H1 (cell line): Measurements from ENCODE around the gene AIRE. TPM values are rescaled to one million over a fixed set of nuclear protein-coding genes. Genes with fewer than 3 reads are reported as not detected.

ENCODE experiments used
- CTCF ChIA-PET: fragments of 300-600 bp; sonication (Branson Sonifier 250); formaldehyde crosslinking; loops from one replicate; lab custom pipeline; 2021; ENCODE audit not compliant: partially characterized antibody; lab: Charles Lee
- POLR2A ChIA-PET: fragments of 300-600 bp; sonication (Branson Sonifier 250); formaldehyde crosslinking; loops from one replicate; lab custom pipeline; 2021; ENCODE audit warnings: inconsistent platforms; ENCODE audit not compliant: partially characterized antibody; lab: Charles Lee
- DNase-seq, 2 experiments: peaks; one replicate each; pipeline versions ENCODE4 v3.0.0 to v3.0.0-alpha.2; 2010 to 2022; ENCODE audit warnings: low spot score in 2 of 2, low read depth in 1 of 2, mixed read lengths in 1 of 2
- FAIRE-seq: peaks from 2 replicates; lab custom pipeline; 2011; peaks lifted over from hg19 to GRCh38; lab: Jason Lieb, UNC
- H2AFZ ChIP-seq: 2 replicates; pipeline ENCODE4 v1.8.1; 2012; ENCODE audit warnings: low read length, inconsistent platforms
- H2AK5ac ChIP-seq: 2 replicates; pipeline ENCODE4 v1.6.1; 2013; ENCODE audit warnings: low read depth, low read length
- H2BK120ac ChIP-seq: replicated peaks from 2 replicates; pipeline ENCODE3; 2013; ENCODE audit warnings: low read depth, low read length, inconsistent platforms
- H2BK12ac ChIP-seq: 2 replicates; pipeline ENCODE4 v1.6.1; 2013; ENCODE audit warnings: low read depth, low read length
- H2BK15ac ChIP-seq: 2 replicates; pipeline ENCODE4 v1.6.1; 2013; ENCODE audit warnings: low read length
- H2BK20ac ChIP-seq: 2 replicates; pipeline ENCODE4 v1.6.1; 2013; ENCODE audit warnings: low read length
- H2BK5ac ChIP-seq: 2 replicates; pipeline ENCODE4 v1.6.1; 2013; ENCODE audit warnings: low read depth, low read length
- H3K14ac ChIP-seq: 2 replicates; pipeline ENCODE4 v1.6.1; 2013; ENCODE audit warnings: inconsistent platforms; ENCODE audit not compliant: insufficient read length
- H3K18ac ChIP-seq: 2 replicates; pipeline ENCODE4 v1.6.1; 2013; ENCODE audit warnings: low read length; ENCODE audit errors: extremely low read depth
- H3K23ac ChIP-seq: 2 replicates; pipeline ENCODE4 v1.6.1; 2013; ENCODE audit warnings: inconsistent platforms; ENCODE audit not compliant: insufficient read length
- H3K23me2 ChIP-seq: 2 replicates; pipeline ENCODE4 v1.6.1; 2013; ENCODE audit warnings: low read depth, low read length
- H3K27ac ChIP-seq: 2 replicates; pipeline ENCODE4 v1.6.1; 2011; ENCODE audit warnings: low read depth, low read length, inconsistent platforms
- H3K27me3 ChIP-seq, 4 experiments: replicated peaks in 1 of 4; 1 replicate in 1 of 4; 2 replicates in 3 of 4; pipeline versions ENCODE4 v1.6.1 to v1.8.1; 2011 to 2013; ENCODE audit warnings: low read length in 3 of 4, mild to moderate bottlenecking in 3 of 4, inconsistent platforms in 2 of 4, mixed read lengths in 2 of 4, moderate library complexity in 1 of 4; ENCODE audit not compliant: control insufficient read depth in 3 of 4, insufficient read depth in 3 of 4; ENCODE audit errors: extremely low read depth in 1 of 4
- H3K36me3 ChIP-seq, 4 experiments: 2 replicates each; pipeline versions ENCODE4 v1.6.1 to v1.8.1; 2011 to 2013; ENCODE audit warnings: mild to moderate bottlenecking in 4 of 4, low read length in 3 of 4, moderate library complexity in 2 of 4, control low read depth in 1 of 4, inconsistent platforms in 1 of 4; ENCODE audit not compliant: insufficient read depth in 4 of 4, control insufficient read depth in 2 of 4
- H3K4ac ChIP-seq: replicated peaks from 2 replicates; pipeline ENCODE3; 2013; ENCODE audit warnings: low read length, low read depth, mixed read lengths, inconsistent platforms; ENCODE audit not compliant: insufficient read length
- H3K4me1 ChIP-seq, 4 experiments: replicated peaks in 1 of 4; 1 replicate in 1 of 4; 2 replicates in 3 of 4; pipeline versions ENCODE4 v1.6.1 to v1.8.1; 2011 to 2013; ENCODE audit warnings: low read length in 3 of 4, inconsistent platforms in 2 of 4, mixed read lengths in 1 of 4; ENCODE audit not compliant: insufficient read depth in 4 of 4, control insufficient read depth in 3 of 4
- H3K4me2 ChIP-seq, 2 experiments: 2 replicates each; pipeline versions ENCODE4 v1.6.1 to v1.8.1; 2011 to 2013; ENCODE audit warnings: low read depth in 2 of 2, low read length in 2 of 2, control low read depth in 1 of 2, inconsistent platforms in 1 of 2, mild to moderate bottlenecking in 1 of 2; ENCODE audit not compliant: insufficient read depth in 1 of 2
- H3K4me3 ChIP-seq, 4 experiments: fragments of 200-600, 300-600 bp in 1 of 4; sonication (generic), shearing (Covaris generic), sonication (Bioruptor Twin) in 1 of 4; 2 replicates each; pipeline versions ENCODE4 v1.5.1 to v1.8.1; 2011 to 2016; ENCODE audit warnings: low read length in 4 of 4, low read depth in 3 of 4, control low read depth in 2 of 4, inconsistent platforms in 2 of 4, mild to moderate bottlenecking in 2 of 4, mixed read lengths in 1 of 4, moderate library complexity in 1 of 4; ENCODE audit not compliant: insufficient read depth in 2 of 4; ENCODE audit errors: extremely low read depth in 1 of 4
- H3K56ac ChIP-seq: replicated peaks from 2 replicates; pipeline ENCODE3; 2013; ENCODE audit warnings: low read depth, mild to moderate bottlenecking, mixed read lengths, low read length, inconsistent platforms; ENCODE audit not compliant: insufficient read length
- H3K79me1 ChIP-seq: 2 replicates; pipeline ENCODE4 v1.6.1; 2013; ENCODE audit warnings: low read depth, low read length, control low read depth
- H3K79me2 ChIP-seq, 2 experiments: 2 replicates each; pipeline versions ENCODE4 v1.6.1 to v1.8.1; 2012 to 2013; ENCODE audit warnings: low read length in 2 of 2, mild to moderate bottlenecking in 2 of 2, inconsistent platforms in 1 of 2; ENCODE audit not compliant: insufficient read depth in 2 of 2, control insufficient read depth in 1 of 2
- H3K9ac ChIP-seq, 4 experiments: replicated peaks in 1 of 4; 1 replicate in 1 of 4; 2 replicates in 3 of 4; pipeline versions ENCODE4 v1.6.1 to v1.8.1; 2011 to 2013; ENCODE audit warnings: low read depth in 3 of 4, low read length in 3 of 4, control low read depth in 2 of 4, mild to moderate bottlenecking in 2 of 4, moderate library complexity in 2 of 4, inconsistent platforms in 1 of 4; ENCODE audit errors: extremely low read depth in 1 of 4
- H3K9me3 ChIP-seq, 2 experiments: 2 replicates each; pipeline versions ENCODE4 v1.6.1 to v1.8.1; 2012 to 2013; ENCODE audit warnings: mild to moderate bottlenecking in 2 of 2, moderate library complexity in 2 of 2, control low read depth in 1 of 2, inconsistent platforms in 1 of 2, low read depth in 1 of 2, low read length in 1 of 2, mixed read lengths in 1 of 2; ENCODE audit not compliant: insufficient read depth in 2 of 2
- H4K20me1 ChIP-seq, 2 experiments: replicated peaks in 1 of 2; 2 replicates each; pipeline versions ENCODE3 to v1.8.1; 2011 to 2013; ENCODE audit warnings: inconsistent platforms in 2 of 2, low read length in 2 of 2, mild to moderate bottlenecking in 1 of 2; ENCODE audit not compliant: insufficient read depth in 2 of 2, control insufficient read depth in 1 of 2
- H4K5ac ChIP-seq: 2 replicates; pipeline ENCODE4 v1.6.1; 2013; ENCODE audit warnings: low read length, low read depth, mixed read lengths, inconsistent platforms; ENCODE audit not compliant: insufficient read length
- H4K8ac ChIP-seq: 2 replicates; pipeline ENCODE4 v1.8.0; 2013; ENCODE audit warnings: mild to moderate bottlenecking, moderate library complexity, low read length, inconsistent platforms; ENCODE audit not compliant: insufficient read depth; ENCODE audit errors: extremely low read depth
- H4K91ac ChIP-seq: replicated peaks from 2 replicates; pipeline ENCODE3; 2013; ENCODE audit warnings: low read length, mixed read lengths, inconsistent platforms; ENCODE audit not compliant: insufficient read length
- ASH2L ChIP-seq: fragments of 200-600, 300-600 bp; sonication (generic); IDR thresholded peaks from one replicate; pipeline ENCODE4 v1.7.1; 2017; ENCODE audit warnings: low read length
- CBX8 ChIP-seq: fragments of 300-800, 300-1000 bp; sonication (generic); IDR thresholded peaks from 2 replicates; pipeline ENCODE4 v1.7.1; 2016; ENCODE audit warnings: low read depth, low read length, borderline replicate concordance
- EZH2 ChIP-seq: fragments of 200-600 bp; sonication (generic); IDR thresholded peaks from 2 replicates; pipeline ENCODE4 v1.7.1; 2012; ENCODE audit warnings: low read depth, mild to moderate bottlenecking, moderate library complexity, low read length, inconsistent platforms; ENCODE audit not compliant: severe bottlenecking
- HDAC2 ChIP-seq, 2 experiments: fragments of 300-600 bp in 1 of 2; sonication (generic) in 1 of 2; IDR thresholded peaks; 2 replicates each; pipeline ENCODE4 v1.6.1; 2011 to 2012; ENCODE audit warnings: low read depth in 2 of 2, low read length in 2 of 2, mild to moderate bottlenecking in 2 of 2, moderate library complexity in 2 of 2, borderline replicate concordance in 1 of 2, inconsistent platforms in 1 of 2
- RFX5 ChIP-seq: IDR thresholded peaks from 2 replicates; pipeline ENCODE4 v1.6.1; 2011; ENCODE audit warnings: low read depth, low read length, improper control_type of control experiment, borderline replicate concordance
- SP2 ChIP-seq: IDR thresholded peaks from 2 replicates; pipeline ENCODE4 v1.6.1; 2012; ENCODE audit warnings: mild to moderate bottlenecking, low read length, inconsistent platforms
- TCF12 ChIP-seq: IDR thresholded peaks from 2 replicates; pipeline ENCODE4 v1.6.1; 2011; ENCODE audit warnings: low read depth, mild to moderate bottlenecking, low read length
- WGBS, 2 experiments: shearing (Covaris generic) in 1 of 2; methylation state at CpG; one replicate each; pipeline versions ENCODE4 v1.1.6 to v1.1.7; 2013 to 2015; ENCODE audit warnings: low lambda C conversion rate in 2 of 2, mixed read lengths in 2 of 2, inconsistent platforms in 1 of 2, low coverage in 1 of 2, missing lambda C conversion rate in 1 of 2; ENCODE audit not compliant: insufficient replicate concordance in 2 of 2, insufficient coverage in 1 of 2, insufficient read length in 1 of 2; ENCODE audit errors: extremely low coverage in 1 of 2, missing lambda C conversion rate in 1 of 2; 5-methylcytosine and 5-hydroxymethylcytosine counted together
- polyA plus RNA-seq, 7 experiments: library from polyadenylated mRNA; depleted of rRNA in 3 of 7; stranded (reverse) in 5 of 7; unstranded in 2 of 7; fragments of >200 nt in 5 of 7; fragments of 200-250 nt in 2 of 7; gene quantifications; 1 replicate in 5 of 7; 2 replicates in 1 of 7; 4 replicates in 1 of 7; pipeline versions ENCODE4 v1.2.1 to v1.2.3, GENCODE V29; 2011 to 2013; ENCODE audit warnings: missing spikeins in 2 of 7, mixed read lengths in 2 of 7
- total RNA-seq: library from RNA; stranded (reverse); fragmentation: NEBNext Ultra II Directional; extraction: Animal tissue kit (Norgen Biotek cat#: 25700); gene quantifications from 2 replicates; pipeline ENCODE4 v1.2.1, GENCODE V29; 2021
- TF ChIP-seq, protein P1 (sequence below): IDR thresholded peaks from 2 replicates; pipeline ENCODE4 v1.6.1; 2012; ENCODE audit warnings: inconsistent platforms
- TF ChIP-seq, protein P2 (sequence below): IDR thresholded peaks from 2 replicates; pipeline ENCODE4 v1.6.1; 2012; ENCODE audit warnings: low read length, inconsistent platforms

AIRE gene
- total and polyA plus RNA-seq, 2 of the 8 experiments (the other 6 are each of a cell fraction or from before 2014, with no cell fraction given) = 0.09 TPM; not detected in 1

DNA sequence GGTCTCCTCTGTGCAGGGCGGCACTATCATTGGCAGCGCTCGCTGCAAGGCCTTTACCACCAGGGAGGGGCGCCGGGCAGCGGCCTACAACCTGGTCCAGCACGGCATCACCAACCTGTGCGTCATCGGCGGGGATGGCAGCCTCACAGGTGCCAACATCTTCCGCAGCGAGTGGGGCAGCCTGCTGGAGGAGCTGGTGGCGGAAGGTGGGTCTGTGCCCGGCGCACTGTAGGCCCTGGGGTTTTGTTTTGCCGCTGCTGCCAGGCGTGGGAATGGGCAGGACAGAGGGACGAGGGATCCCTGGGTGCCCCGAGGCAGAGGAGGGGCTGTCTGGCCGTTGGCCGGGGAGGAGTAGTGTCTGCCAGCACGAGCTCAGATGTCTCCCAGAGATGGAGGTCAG is 26.4 kb downstream of the AIRE start:
- no peak overlapping the region for H2AFZ ChIP-seq
- H3K79me2 ChIP-seq = no peaks in the 10 kb centered on the region
- H2BK12ac ChIP-seq = no peak overlapping the region
- no peak for FAIRE-seq
- no peak overlapping the region for H3K4ac ChIP-seq
- H2BK15ac ChIP-seq = no peak overlapping the region
- WGBS, 2 experiments = 93% methylated on average over 20 of the region's 22 CpGs; no CpG with 5 or more reads in 1 of the 2 experiments
- no peak overlapping the region for H3K14ac ChIP-seq
- CTCF ChIA-PET = interaction anchor here (1.0 kb wide), 1 partner anchor 16 kb away, joined by 3 read pairs; no protein-coding TSS in a partner anchor
- H4K8ac ChIP-seq = no peak overlapping the region
- H4K5ac ChIP-seq = no peak overlapping the region
- H3K18ac ChIP-seq = no peak overlapping the region
- H3K4me2 ChIP-seq = no peak overlapping the region
- POLR2A ChIA-PET = no interaction called here
- no peak overlapping the region for H3K23ac ChIP-seq
- no peaks in the 10 kb centered on the region for H3K4me1 ChIP-seq
- peaks cover 0 to 23% (median 11%) of the 10 kb centered on the region in 4 experiments; a peak in 5 of 8 replicates for H3K36me3 ChIP-seq
- H2BK20ac ChIP-seq = no peak overlapping the region
- H3K79me1 ChIP-seq = no peaks in the 10 kb centered on the region; the same call in 1 of the 2 replicates
- no peak overlapping the region for H3K4me3 ChIP-seq
- H3K9me3 ChIP-seq = no peaks in the 10 kb centered on the region
- no peak overlapping the region for H2BK120ac ChIP-seq
- no peak overlapping the region for H4K91ac ChIP-seq
- H3K27ac ChIP-seq = no peak overlapping the region
- TF ChIP-seq RFX5 (no peak), HDAC2 (IDR thresholded peaks at IDR 0.05; ENCODE audit: borderline replicate concordance in 1 of 2, low read depth in 2 of 2, low read length in 2 of 2) (no peak), ASH2L (no peak), TCF12 (no peak), SP2 (no peak), CBX8 (no peak), EZH2 (no peak)
- TF ChIP-seq, protein P1, sequence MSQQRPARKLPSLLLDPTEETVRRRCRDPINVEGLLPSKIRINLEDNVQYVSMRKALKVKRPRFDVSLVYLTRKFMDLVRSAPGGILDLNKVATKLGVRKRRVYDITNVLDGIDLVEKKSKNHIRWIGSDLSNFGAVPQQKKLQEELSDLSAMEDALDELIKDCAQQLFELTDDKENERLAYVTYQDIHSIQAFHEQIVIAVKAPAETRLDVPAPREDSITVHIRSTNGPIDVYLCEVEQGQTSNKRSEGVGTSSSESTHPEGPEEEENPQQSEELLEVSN = no peak
- TF ChIP-seq, protein P2, sequence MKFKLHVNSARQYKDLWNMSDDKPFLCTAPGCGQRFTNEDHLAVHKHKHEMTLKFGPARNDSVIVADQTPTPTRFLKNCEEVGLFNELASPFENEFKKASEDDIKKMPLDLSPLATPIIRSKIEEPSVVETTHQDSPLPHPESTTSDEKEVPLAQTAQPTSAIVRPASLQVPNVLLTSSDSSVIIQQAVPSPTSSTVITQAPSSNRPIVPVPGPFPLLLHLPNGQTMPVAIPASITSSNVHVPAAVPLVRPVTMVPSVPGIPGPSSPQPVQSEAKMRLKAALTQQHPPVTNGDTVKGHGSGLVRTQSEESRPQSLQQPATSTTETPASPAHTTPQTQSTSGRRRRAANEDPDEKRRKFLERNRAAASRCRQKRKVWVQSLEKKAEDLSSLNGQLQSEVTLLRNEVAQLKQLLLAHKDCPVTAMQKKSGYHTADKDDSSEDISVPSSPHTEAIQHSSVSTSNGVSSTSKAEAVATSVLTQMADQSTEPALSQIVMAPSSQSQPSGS = no peak
- TF ChIP-seq, all 59 proteins: peak for 0
- DNase-seq = no peak
- no peaks in the 10 kb centered on the region for H3K27me3 ChIP-seq
- no peak overlapping the region for H3K56ac ChIP-seq
- peaks cover 0 to 11% of the 10 kb centered on the region in 2 experiments for H4K20me1 ChIP-seq
- no peaks in the 10 kb centered on the region for H3K23me2 ChIP-seq
- H2AK5ac ChIP-seq = no peak overlapping the region
- H2BK5ac ChIP-seq = no peak overlapping the region; the same call in 1 of the 2 replicates
- no peak overlapping the region for H3K9ac ChIP-seq
